ENCODE data around the gene ZNHIT2.
A peak's percentile ranks its signal among the peaks of the same experiment; 100 is the strongest.

Gene ZNHIT2

DNA sequence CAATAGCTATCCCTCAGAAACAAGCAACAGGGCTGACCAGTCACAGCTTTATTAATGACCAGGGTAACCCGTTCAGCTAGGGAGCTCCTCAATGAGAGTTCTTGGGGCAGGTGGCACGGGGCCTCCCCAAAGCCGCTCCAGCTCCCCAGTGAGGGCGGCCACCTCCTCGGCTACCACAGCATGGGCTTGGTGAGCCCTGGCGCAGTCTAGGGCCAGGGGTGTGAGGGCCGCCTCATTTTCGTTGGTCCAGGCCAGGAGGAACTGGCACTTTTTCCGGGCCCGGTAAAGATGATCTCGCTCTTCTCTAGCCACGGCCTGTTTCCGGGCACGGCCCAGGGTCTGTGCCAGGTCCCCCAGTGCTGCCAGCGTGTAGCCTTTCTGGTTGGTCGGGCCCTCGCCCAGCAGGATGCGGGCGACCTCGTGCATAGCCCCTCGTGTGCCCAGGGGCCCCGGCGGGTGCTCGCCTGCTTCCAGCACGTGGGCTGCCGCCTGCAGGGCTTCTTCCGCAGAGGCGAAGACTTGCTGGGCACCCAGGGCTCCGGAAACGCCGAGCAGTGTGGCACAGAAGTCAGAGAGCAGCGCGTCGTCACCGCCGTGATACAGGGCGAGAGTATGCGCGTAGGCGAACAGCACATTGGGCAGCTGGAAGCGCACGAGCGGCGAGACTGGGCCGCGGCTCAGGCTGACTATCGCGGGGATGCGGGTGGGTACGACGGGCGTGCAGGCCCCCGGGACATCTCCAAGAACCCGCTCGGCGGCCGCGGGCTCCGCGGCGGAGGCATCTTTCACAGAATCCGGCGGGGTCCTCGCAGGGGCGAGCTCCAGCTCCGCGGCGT, 913 bp downstream of the ZNHIT2 start:
- TF ChIP-seq EP300 (IDR thresholded peaks at IDR 0.05; ENCODE audit: borderline replicate concordance) (no peak), TAF1 (IDR thresholded peaks at IDR 0.05; ENCODE audit: low read depth) (no peak), EGR1 (IDR thresholded peaks at IDR 0.05) (no peak), FOXM1 (IDR thresholded peaks at IDR 0.05; ENCODE audit: borderline replicate concordance, low read depth) (no peak), NFIC (IDR thresholded peaks at IDR 0.05) (peak; percentile 45; the same call in 1 of the 2 replicates), TEAD4 (IDR thresholded peaks at IDR 0.05) (no peak; the same call in 1 of the 2 replicates), RAD21 (IDR thresholded peaks at IDR 0.05; ENCODE audit: low read depth) (no peak), YY1 (IDR thresholded peaks at IDR 0.05; ENCODE audit: low read depth) (no peak), CREB1 (IDR thresholded peaks at IDR 0.05; ENCODE audit: low read depth) (0 out of 2 replicates have a peak, but pooled peaks have one; percentile 7), ZBTB7A (IDR thresholded peaks at IDR 0.05; ENCODE audit: low read depth) (peak; percentile 57; the same call in 1 of the 2 replicates), CEBPB (IDR thresholded peaks at IDR 0.05) (no peak), TCF12 (IDR thresholded peaks at IDR 0.05; ENCODE audit: low read depth) (0 out of 2 replicates have a peak, but pooled peaks have one; percentile 17)
- TF ChIP-seq, protein P1, sequence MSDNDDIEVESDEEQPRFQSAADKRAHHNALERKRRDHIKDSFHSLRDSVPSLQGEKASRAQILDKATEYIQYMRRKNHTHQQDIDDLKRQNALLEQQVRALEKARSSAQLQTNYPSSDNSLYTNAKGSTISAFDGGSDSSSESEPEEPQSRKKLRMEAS (IDR thresholded peaks at IDR 0.05), result peak; percentile 98
- TF ChIP-seq, protein P2, sequence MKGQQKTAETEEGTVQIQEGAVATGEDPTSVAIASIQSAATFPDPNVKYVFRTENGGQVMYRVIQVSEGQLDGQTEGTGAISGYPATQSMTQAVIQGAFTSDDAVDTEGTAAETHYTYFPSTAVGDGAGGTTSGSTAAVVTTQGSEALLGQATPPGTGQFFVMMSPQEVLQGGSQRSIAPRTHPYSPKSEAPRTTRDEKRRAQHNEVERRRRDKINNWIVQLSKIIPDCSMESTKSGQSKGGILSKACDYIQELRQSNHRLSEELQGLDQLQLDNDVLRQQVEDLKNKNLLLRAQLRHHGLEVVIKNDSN (IDR thresholded peaks at IDR 0.05), result peak; percentile 50; the same call in 1 of the 2 replicates
- TF ChIP-seq, protein P3, sequence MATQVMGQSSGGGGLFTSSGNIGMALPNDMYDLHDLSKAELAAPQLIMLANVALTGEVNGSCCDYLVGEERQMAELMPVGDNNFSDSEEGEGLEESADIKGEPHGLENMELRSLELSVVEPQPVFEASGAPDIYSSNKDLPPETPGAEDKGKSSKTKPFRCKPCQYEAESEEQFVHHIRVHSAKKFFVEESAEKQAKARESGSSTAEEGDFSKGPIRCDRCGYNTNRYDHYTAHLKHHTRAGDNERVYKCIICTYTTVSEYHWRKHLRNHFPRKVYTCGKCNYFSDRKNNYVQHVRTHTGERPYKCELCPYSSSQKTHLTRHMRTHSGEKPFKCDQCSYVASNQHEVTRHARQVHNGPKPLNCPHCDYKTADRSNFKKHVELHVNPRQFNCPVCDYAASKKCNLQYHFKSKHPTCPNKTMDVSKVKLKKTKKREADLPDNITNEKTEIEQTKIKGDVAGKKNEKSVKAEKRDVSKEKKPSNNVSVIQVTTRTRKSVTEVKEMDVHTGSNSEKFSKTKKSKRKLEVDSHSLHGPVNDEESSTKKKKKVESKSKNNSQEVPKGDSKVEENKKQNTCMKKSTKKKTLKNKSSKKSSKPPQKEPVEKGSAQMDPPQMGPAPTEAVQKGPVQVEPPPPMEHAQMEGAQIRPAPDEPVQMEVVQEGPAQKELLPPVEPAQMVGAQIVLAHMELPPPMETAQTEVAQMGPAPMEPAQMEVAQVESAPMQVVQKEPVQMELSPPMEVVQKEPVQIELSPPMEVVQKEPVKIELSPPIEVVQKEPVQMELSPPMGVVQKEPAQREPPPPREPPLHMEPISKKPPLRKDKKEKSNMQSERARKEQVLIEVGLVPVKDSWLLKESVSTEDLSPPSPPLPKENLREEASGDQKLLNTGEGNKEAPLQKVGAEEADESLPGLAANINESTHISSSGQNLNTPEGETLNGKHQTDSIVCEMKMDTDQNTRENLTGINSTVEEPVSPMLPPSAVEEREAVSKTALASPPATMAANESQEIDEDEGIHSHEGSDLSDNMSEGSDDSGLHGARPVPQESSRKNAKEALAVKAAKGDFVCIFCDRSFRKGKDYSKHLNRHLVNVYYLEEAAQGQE (IDR thresholded peaks at IDR 0.05; ENCODE audit: low read depth), result no peak

DNA sequence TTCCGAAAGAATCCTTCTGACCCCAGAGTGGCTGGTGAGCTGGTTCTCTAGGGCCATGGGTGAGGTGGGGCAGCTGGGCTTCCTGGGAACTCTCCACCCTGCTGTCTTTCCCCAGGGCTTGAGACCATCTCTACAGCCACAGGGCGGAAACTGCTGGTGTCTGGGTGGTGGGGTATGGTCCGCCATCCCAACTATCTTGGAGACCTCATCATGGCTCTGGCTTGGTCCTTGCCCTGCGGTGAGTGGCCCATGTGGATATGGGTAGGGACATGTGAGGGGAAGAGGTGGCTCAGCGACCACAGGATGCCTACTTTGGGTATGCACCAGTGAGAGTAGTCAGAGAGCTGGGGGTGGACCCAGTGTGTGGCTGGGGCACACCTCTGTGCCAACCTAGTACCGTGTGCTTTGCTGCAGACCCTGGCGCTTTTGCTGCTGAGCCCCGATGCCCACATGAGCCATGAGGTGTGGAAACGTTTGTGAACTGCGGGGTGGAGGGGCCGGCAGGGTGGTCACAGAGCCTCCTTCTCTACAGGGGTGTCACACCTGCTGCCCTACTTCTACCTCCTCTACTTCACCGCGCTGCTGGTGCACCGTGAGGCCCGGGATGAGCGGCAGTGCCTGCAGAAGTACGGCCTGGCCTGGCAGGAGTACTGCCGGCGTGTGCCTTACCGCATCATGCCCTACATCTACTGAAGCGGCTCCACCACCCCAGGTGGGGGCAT, 2.0 kb downstream of the ZNHIT2 start:
- TF ChIP-seq, protein P1 (IDR thresholded peaks at IDR 0.05), result no peak
- TF ChIP-seq EP300 (IDR thresholded peaks at IDR 0.05; ENCODE audit: borderline replicate concordance), result no peak
- TF ChIP-seq TEAD4 (IDR thresholded peaks at IDR 0.05), result no peak
- TF ChIP-seq RAD21 (IDR thresholded peaks at IDR 0.05; ENCODE audit: low read depth), result no peak
- no peak for TF ChIP-seq ZBTB7A (IDR thresholded peaks at IDR 0.05; ENCODE audit: low read depth)
- TF ChIP-seq TCF12 (IDR thresholded peaks at IDR 0.05; ENCODE audit: low read depth), result no peak

DNA sequence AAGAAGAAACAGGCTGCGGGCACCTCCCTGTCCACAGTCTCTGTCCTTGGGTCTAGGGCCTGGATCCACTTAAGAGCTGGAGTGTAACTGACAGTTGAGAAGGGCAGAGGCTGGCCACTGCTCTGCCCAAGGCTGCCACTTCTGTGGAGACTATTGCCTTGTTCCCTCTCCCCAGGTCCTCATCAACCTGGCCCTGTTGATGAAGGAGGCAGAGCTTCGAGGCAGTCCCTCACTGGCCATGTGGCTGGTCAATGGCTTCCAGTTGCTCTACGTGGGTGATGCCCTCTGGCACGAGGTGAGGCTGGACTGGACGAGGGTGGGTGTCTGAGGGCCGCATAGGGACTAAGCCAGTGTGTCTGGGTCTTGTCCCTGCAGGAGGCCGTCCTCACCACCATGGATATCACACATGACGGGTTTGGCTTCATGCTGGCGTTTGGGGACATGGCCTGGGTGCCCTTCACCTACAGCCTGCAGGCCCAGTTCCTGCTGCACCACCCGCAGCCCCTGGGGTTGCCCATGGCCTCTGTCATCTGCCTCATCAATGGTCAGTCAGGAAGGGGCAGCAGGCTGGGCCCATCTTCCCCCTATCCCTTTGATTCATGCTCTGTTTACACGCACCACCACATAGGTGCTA, 2.8 kb downstream of the ZNHIT2 start:
- TF ChIP-seq CEBPB (IDR thresholded peaks at IDR 0.05), result no peak
- no peak for TF ChIP-seq TEAD4 (IDR thresholded peaks at IDR 0.05)
- TF ChIP-seq, protein P3 (IDR thresholded peaks at IDR 0.05; ENCODE audit: low read depth), result no peak
- TF ChIP-seq, protein P2 (IDR thresholded peaks at IDR 0.05), result no peak
- no peak for TF ChIP-seq TAF1 (IDR thresholded peaks at IDR 0.05; ENCODE audit: low read depth)
- TF ChIP-seq NFIC (IDR thresholded peaks at IDR 0.05), result no peak
- no peak for TF ChIP-seq ZBTB7A (IDR thresholded peaks at IDR 0.05; ENCODE audit: low read depth)
- no peak for TF ChIP-seq TCF12 (IDR thresholded peaks at IDR 0.05; ENCODE audit: low read depth)
- no peak for TF ChIP-seq YY1 (IDR thresholded peaks at IDR 0.05; ENCODE audit: low read depth)
- TF ChIP-seq EP300 (IDR thresholded peaks at IDR 0.05; ENCODE audit: borderline replicate concordance), result no peak
- TF ChIP-seq EGR1 (IDR thresholded peaks at IDR 0.05), result no peak
- TF ChIP-seq RAD21 (IDR thresholded peaks at IDR 0.05; ENCODE audit: low read depth), result no peak
- TF ChIP-seq CREB1 (IDR thresholded peaks at IDR 0.05; ENCODE audit: low read depth), result no peak
- TF ChIP-seq, protein P1 (IDR thresholded peaks at IDR 0.05), result no peak

DNA sequence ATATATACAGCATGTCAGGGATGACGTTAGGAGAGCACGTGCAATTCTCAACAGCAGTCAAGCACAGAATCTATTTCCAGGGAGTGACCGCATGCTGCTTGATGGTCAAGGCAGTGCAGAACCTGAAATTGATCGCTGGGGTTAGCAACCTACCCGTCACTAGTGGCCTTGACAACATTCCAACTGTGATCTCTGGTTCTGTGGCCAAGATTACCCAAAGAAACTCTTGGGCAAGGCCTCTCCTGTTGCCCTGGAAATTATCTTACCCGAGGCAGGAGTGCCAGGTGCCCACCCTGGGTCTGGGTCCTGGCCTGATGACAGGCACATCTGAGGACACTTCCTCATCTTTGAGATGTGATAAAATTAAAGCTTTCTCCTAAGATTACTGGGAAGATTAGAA, 3.7 kb downstream of the ZNHIT2 start:
- TF ChIP-seq, protein P1 (IDR thresholded peaks at IDR 0.05), result peak; percentile 45; the same call in 1 of the 2 replicates
- TF ChIP-seq TEAD4 (IDR thresholded peaks at IDR 0.05), result no peak
